GM18508 (cell line): Measurements from ENCODE around the gene TMEM182.
A peak's percentile ranks its signal among the peaks of the same experiment; 100 is the strongest.

ENCODE experiments used
- ATAC-seq: cut with Tn5 transposase; IDR thresholded peaks from one replicate; pipeline ENCODE4 v1.9.1; 2021; ENCODE audit warnings: moderate number of reproducible peaks; ENCODE audit not compliant: insufficient read depth, unreplicated experiment

TMEM182 gene

GRCh38 chr2:102761763-102762162 lies at the start of gene TMEM182:
Gene TMEM182 (plus strand): TSS chr2:102762031. CDS start chr2:102762218, 187 bp downstream.
- no peak for ATAC-seq

GRCh38 chr2:102717308-102718018 lies 44.4 kb upstream of the TMEM182 start:
- no peak for ATAC-seq

DNA sequence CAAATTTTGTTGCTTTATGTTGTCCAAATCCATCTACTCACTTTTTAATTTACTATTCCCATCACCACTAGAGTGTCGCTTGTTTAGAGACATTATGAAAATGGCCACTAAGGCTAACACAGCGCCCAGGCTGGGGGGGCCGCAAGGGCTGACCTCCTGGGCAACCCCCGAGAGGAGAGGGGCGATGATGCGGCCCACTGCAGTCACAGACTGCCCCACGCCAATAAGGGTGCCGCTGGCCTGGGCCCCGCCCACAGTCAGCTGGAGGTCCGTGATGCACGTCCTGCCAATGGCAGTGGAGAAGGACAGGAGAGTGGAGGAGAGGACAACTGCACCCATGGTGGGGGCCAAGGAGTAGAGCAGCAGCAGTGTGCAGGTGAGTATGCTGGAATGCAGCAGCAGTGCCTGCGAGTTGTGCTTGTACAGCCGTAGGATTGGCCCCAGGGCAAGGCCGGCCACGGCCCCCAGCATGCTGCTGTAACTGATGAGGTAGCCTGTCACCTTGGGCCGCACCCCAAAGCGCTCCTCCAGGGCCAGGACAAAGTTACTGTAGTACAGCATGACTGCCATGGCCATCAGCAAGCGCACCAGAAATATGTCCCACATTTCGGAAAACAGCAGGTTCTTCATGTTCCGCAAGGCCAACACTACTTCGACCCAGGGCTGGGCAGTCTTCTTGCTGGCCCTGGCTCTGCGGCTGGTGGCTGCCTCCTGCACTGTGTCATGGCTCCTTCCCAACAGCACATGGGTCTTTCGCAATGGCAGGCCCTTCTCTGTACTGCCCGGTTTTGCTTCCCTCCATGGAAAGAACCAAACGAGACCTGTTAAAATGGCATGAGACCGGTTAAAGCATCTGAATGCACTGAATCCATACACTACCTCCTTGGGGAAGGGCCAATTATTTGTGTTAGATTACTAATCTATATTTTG lies 43.2 kb upstream of the TMEM182 start:
- no peak for ATAC-seq

DNA sequence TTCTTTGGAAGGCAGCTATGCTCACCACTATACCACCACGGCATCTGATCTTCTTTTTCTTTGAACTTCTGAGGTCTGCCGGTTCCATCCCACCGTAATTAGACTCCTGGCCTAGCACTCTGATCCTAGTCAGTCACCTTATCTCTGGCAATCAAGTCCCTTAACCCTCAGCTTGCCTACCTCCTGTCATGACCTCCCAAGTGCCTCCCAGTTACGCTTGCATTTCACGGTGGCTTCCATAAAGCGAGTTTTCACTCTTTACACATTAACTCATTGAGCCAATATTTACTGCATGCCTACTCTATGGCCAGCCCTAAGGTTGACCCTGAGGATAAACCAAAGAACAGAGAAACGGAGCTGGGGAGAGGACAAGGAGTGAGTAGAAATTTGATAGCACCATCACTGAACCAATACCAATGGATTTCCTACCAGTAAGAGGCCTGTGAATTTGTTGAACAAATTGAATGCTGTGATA lies 37.8 kb upstream of the TMEM182 start:
- ATAC-seq = no peak

- no peak for ATAC-seq
These were observed 37.3 kb upstream of the TMEM182 start for GRCh38 chr2:102724553-102724952.

DNA sequence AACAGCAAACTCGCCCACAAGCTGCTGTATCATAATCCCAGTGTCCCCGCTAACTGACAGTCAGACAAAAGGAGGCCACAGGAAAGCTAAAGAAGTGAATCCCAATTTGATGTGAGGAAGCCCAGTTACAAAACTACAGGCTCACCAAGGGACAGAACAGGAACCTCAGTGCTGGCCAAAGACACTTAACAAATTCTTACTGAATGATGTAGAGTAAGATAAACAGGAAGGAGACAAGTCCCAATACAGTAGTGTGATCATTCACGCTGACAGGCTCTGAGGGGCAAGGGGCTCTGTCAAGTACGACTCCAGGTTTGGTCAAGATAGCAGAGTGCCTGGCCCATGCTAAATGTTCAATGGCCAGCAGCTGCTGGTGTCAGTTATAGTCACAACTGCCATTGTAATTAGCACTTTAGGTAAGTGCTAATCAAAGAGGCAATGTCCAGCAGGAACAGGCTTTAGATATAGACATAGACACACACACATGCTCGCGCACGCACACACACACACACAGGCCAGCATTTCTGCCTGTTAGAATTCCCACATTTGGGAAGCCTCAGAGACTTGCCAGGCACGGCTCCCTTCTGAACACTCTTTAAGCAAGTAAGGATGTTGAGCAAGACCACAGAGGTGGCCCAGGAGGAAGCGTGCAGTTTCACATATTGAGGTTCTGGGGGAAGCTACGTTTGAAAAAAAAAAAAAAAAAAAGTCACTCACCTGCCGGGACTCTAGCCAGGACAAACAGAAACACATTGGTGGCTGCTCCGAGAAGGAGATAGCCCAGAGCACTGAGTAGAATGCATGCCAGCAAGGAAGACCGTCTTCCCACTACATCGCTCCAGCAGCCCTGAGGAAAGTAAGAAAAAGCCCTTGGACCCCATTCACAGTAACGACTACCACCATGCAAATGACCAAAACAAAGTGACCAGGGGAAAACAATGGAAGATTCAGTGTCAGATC lies 35.4 kb upstream of the TMEM182 start:
- ATAC-seq = no peak

- ATAC-seq = no peak
These were observed 26.3 kb upstream of the TMEM182 start for GRCh38 chr2:102735416-102736109.

DNA sequence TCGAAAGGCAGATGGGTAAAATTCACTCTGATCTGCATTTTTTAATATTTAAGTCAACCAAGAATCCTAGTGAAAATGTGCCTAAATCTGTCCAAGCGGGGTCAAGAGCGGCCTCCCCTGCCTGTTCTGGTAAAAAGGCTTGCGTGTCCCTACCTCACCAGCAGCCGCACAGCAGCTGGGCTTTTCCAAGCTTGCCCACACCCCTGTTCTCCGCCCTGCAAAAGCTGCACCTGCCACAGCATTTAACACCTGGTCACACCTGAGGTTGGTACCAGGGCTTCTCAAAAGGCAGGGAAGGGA lies 25.8 kb upstream of the TMEM182 start:
- ATAC-seq = peak; percentile 9

DNA sequence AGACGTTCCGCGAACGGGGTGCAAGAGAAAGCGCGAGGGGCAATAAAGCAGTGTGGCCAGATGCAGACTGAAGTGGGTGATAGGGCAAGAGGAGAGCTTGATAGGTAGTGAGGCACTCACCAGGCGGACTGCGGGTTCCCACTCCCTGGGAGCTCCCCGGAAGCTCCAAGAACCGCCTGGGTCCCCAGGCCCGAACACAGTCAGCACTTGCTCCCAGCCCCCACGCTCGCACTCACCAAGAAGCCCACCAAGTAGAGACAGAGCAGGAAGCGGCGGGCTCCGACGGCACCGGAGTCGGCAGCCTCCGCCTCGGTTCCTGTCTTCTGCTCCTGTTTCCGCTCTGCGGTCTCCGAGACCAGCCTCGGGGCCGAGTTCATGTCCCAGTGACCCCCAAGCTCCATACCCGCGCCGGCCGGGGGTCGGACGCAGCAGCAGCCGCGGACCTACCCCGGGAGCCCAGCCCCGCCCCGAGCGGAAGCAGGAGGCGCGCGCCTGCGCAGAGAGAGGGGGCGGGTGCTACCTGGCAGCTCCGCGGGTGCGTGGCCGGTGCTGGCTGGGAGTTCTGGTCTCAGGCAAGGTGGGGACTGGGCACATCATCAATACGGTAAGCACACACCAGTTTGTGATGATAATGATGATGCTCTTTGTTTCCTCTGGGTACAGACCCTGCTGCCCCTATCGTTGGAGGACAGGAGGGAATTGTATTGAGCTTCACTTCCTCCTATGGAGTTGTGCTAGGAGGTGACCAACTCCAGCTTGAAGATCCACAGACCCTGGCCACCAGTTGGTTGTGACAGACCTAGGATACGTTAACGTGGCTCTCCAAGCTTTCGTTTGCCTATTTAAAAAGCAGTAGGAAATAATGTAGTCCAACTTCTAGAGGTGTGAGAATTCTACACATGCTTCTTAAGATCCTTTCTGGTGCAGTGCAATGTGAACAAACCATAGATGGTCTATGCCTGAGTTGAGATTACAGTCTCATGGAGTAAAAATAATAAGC lies 25.1 kb upstream of the TMEM182 start:
- ATAC-seq = peak; percentile 59

DNA sequence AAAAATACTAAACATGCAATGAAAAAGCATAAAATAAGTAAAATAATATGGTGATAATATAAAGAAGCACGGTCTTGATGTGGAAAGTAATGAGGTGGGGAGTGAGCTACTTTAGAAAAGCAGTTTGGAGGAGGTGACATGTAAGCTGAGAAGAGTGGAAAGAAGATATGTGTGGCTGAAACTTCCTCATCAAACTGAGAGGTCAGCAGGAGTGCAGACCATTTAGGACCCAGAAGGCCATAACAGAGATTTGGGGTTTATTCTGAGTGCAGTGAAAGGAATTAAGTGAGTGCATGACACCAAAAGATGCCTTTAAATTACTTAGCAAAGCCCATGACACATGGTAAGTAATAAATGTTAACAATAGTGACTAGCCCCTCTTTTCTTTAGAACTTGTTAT lies 24.4 kb upstream of the TMEM182 start:
- ATAC-seq = peak; percentile 69

GRCh38 chr2:102743259-102743658 lies 18.6 kb upstream of the TMEM182 start:
- ATAC-seq = no peak

GRCh38 chr2:102748107-102748506 lies 13.7 kb upstream of the TMEM182 start:
- ATAC-seq = no peak

GRCh38 chr2:102749938-102750337 lies 11.9 kb upstream of the TMEM182 start:
- no peak for ATAC-seq

- ATAC-seq = peak; percentile 47
These were observed 8.2 kb upstream of the TMEM182 start for GRCh38 chr2:102753563-102754159.

GRCh38 chr2:102754456-102755145 lies 7.2 kb upstream of the TMEM182 start:
- ATAC-seq = no peak

DNA sequence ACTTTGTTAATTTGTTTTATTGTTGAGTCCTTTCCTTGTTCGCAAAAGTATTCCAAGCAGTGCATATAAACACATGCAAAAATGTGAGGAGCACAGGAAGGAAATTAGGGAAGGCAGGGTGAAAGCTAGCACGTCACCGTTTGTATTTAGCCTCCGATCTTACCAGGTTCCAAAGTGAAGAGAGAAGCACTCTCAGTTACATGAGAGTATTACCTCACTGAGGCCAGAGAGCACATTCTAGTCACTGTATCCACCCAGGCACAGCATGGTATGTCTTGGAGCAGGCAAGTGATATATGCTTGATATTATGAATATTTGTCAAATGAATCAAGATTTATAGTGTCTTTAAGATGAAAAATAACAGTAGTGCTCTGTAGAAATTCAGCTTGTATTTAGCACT lies 6.5 kb upstream of the TMEM182 start:
- no peak for ATAC-seq

GRCh38 chr2:102758439-102758838 lies 3.4 kb upstream of the TMEM182 start:
- ATAC-seq = no peak

DNA sequence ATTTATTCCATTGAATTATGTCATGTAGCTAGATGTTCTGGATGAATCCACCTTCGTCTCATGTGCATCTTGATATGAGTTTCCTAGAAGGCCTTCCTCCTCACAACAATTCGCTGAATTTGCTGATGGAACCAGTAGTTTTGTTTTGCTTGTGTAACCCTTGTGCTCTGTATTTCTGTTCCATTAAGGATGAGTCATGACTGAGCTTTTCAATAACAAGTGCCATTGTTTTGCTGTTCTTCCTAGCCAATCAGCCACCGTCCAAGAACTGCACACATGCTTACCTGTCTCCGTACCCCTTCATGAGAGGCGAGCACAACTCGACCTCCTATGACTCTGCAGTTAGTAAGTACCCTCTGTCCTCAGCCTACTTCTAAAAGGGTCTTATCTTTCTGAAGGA lies 2.3 kb downstream of the TMEM182 start:
- no peak for ATAC-seq
